DND-41 (cell line): ENCODE results near the gene IFT43.

Source experiments
- CTCF ChIP-seq: IDR thresholded peaks from 2 replicates; pipeline ENCODE4 v1.5.1; 2012; ENCODE audit warnings: borderline replicate concordance, low read length, moderate library complexity, mild to moderate bottlenecking; ENCODE audit not compliant: poor library complexity, severe bottlenecking; ENCODE audit errors: extremely low read depth
- EZH2 ChIP-seq: IDR thresholded peaks from 3 replicates; pipeline ENCODE4 v1.6.1; 2012; ENCODE audit warnings: borderline replicate concordance, low read depth, mild to moderate bottlenecking, moderate library complexity, low read length, inconsistent platforms; ENCODE audit not compliant: severe bottlenecking

- TF ChIP-seq CTCF (no peak), EZH2 (no peak)
Measured at GRCh38 chr14:76085358-76085757, 99.8 kb downstream of the IFT43 start.
